HG02970 (cell line): ENCODE measurements around the gene RAD50.

ENCODE experiments used
- ATAC-seq: cut with Tn5 transposase; IDR thresholded peaks from one replicate; pipeline ENCODE4 v1.9.1; 2021; ENCODE audit warnings: mild to moderate bottlenecking, moderate library complexity, moderate number of reproducible peaks; ENCODE audit not compliant: unreplicated experiment, low FRiP score

Gene RAD50

DNA sequence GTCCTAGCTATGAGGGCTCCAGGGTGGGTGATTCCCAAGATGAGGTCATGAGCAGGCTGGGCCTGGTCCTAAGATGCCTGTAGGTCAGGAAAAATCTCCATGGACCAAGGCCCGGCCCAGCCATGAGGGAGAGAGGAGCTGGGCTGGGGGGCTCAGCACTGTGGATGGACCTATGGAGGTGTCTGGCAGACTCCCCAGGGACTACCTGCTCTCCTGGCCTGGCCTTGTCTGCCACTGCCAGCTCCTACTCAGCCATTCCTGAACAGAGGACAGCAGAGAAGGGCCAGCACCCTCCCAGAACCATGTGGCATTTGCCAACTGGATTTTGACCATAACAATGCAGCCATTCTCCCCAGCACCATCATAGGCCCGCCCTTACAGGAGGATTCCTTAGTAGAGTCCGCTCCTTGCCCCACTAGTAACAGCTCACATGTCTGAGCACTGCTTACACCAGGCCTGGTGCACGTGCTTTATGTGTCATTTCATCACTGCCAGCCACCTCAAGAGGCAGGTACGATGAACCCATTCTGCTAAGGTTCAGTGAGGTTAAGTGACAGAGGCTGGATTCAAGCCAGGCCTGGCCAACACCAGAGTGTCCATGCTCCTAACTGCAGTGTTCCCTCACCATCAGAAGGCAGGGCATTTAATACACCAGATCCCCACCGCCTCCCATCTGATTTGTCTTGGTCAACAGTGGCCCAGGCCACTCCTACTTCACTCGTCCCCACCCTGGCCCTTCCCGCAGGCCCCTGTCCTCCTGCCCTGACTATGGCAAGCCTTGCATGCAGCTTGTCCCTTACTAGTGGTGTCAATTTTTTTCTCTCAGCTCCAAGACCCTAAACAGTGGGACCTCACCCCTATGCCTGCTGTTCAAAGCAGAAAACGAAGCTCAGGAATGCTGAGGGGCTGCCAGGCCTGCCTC lies 101.9 kb downstream of the RAD50 start:
- ATAC-seq: no peak

DNA sequence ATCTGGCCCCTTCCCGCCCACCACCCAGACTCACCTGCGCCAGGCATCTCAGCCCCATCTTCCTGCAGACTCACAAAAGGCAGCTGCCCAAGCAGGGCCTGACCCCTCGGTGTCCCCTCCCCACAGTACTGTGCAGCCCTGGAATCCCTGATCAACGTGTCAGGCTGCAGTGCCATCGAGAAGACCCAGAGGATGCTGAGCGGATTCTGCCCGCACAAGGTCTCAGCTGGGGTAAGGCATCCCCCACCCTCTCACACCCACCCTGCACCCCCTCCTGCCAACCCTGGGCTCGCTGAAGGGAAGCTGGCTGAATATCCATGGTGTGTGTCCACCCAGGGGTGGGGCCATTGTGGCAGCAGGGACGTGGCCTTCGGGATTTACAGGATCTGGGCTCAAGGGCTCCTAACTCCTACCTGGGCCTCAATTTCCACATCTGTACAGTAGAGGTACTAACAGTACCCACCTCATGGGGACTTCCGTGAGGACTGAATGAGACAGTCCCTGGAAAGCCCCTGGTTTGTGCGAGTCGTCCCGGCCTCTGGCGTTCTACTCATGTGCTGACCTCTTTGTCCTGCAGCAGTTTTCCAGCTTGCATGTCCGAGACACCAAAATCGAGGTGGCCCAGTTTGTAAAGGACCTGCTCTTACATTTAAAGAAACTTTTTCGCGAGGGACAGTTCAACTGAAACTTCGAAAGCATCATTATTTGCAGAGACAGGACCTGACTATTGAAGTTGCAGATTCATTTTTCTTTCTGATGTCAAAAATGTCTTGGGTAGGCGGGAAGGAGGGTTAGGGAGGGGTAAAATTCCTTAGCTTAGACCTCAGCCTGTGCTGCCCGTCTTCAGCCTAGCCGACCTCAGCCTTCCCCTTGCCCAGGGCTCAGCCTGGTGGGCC lies 103.1 kb downstream of the RAD50 start:
- no peak for ATAC-seq

DNA sequence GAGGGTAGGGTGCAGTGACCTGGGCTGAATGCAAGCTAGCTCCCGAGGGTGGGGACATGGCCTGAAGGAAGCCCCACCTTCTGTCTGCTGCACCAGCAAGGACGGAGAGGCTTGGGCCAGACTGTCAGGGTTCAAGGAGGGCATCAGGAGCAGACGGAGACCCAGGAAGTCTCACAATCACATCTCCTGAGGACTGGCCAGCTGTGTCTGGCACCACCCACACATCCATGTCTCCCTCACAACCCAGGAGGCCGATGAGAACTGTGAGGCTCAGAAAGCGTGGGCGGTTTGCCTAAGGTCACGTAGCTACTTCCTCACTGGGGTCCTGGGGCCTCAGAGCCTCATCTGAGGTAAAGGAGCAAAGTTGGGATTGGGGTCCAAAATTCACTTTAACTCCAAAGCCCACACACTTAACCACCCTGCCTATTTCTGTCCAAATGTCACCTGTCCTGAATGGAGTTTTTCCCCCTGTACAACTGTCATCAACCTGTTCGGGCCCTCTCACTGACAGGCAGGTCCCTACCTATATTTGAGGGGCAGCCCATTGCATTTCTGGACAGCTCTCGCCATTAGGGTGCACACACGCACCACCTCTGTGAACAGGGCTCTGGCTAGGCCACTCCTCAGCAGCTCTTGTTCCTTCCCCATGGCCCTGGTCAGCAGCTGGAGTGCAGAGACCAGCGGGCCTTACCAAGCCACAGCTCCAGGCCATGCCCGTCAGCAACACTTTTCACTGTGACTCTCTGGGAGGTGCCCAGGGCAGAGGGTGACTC lies 104.6 kb downstream of the RAD50 start:
- ATAC-seq: no peak

DNA sequence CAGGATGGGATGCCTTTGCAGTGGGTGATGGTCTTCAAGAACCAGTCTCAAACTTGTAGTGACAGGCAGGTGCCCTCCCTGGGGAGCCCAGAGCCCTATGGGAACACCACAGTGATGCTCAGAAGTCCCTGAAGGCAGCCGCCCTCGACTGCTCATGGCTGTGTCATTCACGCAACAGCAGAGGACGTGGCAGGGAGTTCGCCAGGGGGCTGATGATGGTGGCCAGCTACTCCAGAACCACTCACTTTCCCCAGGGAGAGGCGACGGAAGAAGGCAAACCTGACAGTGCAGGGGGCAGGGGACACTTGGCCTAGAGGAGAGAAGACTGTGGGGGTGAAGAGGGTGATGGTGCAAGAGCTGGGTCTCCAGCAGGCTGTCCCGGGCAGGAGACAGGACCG lies 105.2 kb downstream of the RAD50 start:
- no peak for ATAC-seq

DNA sequence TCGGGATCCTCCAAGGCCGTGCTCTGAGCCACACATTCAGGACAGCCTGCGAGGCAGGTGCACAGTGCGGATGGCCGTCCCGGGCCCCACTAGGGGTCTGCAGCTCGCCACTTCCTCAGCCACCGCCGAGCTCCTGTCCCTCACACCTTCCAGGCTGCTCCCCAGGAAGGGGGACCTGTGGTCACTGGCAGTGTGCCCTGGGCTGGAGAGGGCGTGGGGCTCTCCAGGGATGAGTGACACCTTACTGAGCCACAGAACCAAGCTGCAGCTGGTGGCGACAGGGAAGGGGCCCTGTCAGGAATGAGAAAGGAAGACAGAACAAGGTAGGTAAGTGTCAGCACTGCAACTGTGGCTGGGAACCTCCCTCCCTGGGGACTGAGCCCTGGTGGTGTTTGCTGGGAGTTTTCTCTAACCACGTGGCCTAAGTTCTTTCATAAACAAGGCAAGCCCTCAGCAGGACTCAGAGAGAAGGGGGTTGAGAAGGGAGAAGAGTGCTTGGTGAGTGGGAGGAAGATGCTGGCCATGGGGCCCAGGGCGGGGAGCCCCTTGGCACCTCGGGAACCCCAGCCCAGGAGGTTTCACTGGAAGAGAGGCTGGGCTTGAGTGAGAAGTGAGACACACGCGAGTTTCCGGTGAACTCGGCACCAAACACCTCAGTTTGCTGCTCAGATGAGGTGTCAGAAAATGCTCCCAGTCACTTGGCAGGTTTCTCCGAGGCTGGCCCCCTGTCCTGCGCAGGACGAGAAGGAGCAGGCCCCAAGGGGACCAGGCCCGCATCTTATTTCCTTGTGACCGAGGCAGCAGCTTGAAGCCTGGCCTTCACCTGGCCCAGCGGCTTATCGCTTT lies 106.4 kb downstream of the RAD50 start:
- peak; percentile 46 for ATAC-seq

DNA sequence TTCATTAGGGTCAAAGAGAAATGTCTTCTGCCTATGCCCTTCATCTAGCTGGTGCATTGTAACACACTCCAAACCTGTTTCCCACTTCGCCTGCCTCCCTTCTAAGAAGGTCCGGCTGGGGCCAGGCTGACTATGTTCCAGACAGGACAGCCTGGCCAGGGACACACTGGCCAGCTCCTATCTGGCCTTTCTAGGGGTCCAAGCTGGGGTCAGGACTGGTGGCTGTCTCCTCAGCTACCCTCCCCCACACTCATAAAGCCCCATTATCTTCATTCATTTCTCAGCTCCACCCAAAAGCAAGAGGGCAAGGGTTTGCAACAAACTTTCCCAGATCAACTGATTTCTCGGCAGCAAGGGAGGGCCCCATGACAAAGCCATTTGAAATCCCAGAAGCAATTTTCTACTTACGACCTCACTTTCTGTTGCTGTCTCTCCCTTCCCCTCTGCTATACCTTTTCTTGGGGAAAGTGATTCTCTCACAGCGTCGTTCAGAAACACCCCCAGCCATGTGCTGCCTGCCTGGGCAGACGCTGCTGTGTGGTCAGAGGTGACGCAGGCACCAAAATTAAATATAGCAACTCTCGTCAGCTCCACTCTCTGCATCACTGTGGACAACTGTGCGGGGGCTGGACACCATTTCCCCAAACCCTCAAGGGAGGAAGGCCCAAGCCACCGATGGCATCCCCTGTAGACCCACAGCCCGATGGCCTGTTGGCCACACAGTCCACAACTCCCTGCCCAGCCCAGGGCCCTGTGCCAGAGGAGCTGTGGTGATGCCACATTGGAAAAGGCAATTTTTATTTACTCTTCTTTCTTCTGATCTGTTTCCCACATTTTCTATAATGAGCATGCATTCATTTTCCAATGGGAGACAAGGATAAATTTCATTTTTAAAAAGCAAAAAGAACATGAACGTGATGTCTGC lies 107.3 kb downstream of the RAD50 start:
- peak; percentile 47 for ATAC-seq

DNA sequence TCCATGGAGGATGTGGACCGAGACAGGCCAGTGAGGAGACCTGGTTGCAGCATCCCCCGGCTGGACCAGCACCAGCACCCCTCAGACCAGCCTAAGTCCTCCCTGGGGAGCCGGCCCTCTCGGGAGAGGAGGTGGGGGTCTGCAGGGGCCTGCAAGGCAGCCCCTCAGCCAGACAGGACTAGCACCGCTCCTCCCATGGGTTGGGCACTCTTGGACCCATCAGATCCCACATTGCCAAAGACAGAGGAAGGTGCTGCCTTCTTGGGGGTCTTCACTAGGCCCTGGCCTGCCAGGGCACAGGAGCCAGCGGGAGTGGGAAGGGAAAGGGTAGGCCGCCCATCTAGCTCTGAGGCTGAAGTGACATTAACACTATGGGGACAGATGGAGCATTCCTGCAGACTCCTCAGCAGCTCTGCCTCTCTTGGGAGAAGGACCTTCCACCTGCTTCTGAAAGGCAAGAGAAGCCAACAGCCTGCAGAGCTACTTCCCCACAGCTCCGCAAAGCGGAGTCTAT lies 108.0 kb downstream of the RAD50 start:
- no peak for ATAC-seq

DNA sequence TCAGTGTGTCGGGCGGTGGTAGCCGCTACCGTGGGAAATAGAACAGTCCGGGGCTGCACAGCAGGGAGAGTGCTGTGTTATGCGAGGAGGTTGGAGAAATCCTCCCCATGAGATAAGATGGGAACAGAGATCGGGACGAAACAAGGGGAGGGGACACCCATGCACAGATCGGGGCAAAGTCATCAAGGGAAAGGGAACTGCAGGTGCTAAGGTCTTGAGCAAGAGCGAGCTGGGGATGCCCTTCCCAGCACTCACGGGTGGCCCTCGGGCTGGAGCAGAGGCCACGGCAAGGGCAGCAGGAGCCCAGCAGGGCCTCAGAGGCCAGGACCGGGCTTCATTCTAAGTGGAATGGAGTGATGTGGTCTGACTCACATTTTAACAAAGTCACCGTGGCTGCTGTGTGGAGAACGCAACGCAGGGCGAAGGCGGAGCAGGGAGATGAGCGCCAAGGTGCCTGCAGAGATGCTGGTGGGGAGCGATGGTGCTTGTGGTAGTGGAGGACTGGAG lies 108.8 kb downstream of the RAD50 start:
- ATAC-seq: no peak

DNA sequence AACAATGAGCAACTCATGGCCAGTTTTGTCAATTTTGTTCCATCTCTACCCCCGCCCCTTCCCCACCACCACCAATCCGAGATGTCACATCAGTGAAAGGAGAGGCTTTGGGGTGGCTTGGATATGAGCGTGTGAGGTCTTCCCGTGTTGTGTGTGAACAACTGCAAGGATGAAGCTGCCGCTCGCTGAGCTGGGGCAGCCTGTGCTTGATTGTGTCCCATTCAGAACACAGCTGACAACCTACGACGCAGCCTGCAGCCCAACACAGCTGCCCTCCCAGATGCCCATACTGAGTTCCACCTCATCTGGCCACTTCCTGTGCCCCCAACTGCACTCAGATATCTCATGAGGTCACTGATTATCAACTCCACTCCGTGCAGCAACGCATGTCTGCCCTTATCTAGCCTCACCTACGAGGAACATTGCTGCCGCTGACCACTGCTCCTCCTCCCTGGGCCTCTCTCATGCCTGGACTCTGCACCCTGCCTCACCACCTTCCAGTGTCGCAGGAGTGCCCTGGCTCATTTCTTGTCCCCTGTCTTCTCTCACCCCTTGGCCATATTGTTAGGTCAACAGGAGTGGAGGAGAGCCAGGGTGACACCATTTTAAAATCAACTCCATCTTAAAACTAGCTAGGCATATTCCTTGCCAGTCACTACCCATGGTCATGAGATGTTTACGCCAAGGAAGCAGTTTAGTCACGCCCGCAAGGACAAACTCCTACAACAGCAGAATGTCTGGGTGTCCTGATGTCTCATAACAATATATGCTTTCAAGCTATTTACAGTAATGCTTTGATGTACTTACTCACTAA lies 109.7 kb downstream of the RAD50 start:
- ATAC-seq: no peak

DNA sequence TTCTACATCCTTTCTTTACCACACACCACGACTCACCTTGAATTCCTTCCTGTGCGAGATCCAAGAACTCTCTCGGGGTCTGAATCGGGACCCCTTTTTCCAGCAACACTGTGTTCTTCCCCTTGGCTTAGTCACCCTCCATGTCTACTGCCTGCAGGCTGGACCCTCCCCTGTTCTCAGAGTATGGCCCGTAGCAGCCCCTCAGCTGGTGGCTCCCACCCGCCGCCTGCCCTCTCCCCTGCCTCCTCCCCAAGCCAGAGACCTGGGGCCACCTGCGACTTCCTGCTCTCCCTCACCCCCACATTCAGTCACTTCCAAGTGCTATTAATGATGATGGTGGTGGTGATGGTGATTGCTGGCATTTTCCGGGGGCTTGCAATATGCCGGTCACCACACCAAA lies 110.5 kb downstream of the RAD50 start:
- no peak for ATAC-seq

DNA sequence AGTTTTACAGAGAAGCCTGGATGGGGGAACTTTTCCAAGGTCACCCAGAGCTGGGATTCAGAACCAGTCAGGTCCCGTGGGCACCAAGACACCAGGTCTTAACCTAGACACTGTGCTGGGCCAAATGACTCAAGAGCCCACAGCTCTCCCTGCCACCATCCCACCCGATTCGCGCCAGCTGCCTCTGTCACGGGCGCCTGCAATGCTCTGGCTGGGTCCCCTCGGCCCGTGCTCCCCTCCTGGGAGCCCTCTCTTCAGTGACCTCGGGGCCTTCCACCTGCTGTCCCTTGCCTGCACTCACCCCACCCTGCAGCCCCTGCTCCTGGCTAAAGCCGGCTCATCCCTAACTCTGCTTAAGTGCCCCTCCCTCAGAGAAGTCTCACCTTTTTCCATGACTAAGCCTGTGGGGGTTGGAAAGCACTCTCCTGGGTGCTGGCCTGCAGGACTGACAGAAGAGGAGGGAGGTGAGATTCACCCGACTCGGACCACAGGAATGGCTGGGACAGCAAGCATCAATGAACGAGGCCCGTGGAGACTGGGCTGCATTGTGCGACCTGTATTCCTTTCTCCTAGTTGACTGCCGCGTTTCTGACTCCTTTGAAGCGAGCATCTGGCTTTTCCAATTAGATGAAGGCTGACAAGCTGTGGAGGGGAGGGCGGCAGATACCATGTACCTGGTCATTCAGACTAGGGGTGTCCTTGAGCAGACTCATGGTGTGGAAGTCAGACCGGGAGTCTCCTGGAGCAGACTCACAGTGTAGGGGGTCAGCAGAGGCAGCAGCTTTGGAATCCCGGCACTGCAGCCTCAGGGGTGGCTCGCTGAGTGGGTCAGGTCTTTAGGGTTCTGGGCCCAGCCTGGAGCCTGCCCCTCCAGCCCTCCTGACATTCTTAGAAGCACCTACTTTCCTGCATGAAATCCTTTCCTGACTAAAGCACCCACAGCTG lies 111.3 kb downstream of the RAD50 start:
- ATAC-seq: no peak

DNA sequence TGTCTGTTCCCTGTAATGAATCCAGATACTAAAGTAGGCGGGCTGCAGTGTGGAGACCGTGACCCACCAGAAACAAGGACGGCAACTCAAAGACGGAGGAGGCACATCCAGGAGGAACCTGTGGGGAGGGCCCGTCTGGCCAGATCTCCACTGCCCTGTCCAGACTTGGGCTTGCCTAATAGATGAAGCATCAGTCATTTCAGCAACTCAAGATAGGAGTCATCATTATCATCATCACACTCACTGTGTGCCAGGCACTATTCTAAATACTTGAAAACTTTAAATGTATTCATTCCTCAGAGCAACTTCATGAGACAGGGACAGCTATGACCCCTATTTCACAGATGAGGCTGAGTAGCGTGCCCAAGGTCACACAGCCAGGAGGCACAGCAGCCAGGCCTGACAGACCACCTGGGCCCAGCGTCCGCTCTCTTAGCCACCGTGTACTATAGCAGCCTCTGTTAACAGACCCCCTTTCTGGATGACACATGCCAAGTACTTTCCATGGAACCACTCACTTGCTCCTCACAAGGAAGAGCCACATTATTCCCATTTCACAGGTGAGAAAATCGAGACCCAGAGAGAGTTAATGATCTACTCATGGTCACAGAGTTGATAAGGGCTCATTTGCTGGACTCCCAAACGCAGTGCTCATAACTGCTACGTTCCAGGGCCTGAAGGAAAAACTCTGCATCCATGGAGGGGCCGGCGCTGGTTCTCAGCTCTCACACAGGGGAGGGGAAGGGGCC lies 112.1 kb downstream of the RAD50 start:
- no peak for ATAC-seq

DNA sequence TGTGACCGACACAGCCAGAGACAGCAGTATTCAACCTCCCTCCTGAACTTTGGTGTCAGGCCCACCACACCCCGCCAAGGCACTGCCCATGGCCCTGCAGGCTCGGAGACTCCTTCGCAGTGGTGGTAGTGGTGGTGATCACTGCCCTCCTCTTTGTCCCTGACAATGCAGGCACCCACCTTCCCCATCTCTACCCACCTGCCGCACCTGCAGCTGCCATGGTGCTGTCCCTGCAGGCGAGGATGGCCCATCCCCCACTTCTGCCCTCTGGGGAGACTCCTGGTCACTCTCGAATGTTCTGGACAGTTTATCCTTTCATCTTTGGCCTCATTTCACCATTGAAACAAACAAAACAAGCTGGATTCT lies 112.7 kb downstream of the RAD50 start:
- ATAC-seq: no peak

DNA sequence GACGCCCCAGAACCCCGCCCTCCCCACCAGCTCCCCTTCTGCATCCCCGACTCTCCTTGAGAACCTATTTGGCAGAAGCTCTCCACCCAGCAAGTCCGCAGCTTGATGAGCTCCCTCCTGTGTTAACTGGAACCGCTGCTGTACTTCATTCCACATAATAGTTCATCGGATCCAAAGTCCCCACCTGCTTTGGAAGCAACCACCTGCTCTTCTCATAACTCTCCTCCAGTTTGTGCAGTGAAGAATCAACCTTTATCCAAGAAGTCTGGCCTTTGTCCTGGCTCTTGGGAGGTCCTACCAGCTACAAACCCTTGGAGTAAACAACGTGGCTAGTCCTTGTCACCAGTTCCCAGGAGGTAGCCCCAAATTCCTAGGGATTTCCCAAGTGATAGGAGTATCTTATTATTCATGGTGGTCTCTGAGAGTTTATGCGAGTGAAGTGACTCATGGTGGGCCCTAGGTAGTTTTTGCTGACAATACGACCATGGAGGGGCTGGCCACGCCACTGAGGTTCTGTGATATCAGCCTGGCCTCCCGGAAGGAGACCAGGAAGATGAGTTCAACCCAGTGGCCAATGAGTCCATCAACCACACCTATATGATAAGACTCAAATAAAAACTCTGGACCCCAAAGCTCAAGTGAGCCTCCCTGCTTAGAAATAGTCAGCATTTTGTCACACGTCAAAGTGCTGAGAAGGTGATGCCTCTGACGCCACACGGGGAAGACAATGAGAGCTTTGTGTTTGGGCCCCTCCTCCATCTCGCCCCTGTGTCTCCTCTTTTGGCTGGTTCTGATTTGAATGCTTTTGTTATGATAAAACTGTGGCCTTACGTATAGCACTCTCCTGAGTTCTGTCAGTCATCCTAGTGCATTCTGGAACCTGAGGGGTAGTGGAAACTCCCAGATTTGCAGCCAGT lies 113.4 kb downstream of the RAD50 start:
- no peak for ATAC-seq

DNA sequence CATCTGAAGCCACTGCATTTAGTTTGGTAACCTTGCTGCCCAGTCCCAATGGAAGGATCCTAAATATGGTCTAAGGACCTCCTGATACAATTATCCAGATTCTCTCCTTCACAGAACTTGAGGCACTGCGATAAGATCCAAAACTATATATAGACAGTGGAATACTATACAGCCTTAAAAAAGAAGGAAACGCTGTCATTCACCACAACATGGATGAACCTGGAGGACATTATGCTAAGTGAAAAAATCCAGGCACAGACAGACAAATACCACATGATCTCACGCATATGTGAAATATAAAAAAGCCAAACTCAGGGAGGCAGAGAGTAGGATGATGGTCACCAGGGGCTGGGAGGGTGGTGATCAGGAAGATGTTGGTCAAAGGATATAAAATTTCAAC lies 114.2 kb downstream of the RAD50 start:
- ATAC-seq: no peak
